ENCODE results near the gene PCDHGB6.
"Not testable (repeated sequence)": the region's sequence is repeated elsewhere in the genome, so short reads cannot be mapped to it uniquely, and the experiment has no call there.

The PCDHGB6 gene

DNA sequence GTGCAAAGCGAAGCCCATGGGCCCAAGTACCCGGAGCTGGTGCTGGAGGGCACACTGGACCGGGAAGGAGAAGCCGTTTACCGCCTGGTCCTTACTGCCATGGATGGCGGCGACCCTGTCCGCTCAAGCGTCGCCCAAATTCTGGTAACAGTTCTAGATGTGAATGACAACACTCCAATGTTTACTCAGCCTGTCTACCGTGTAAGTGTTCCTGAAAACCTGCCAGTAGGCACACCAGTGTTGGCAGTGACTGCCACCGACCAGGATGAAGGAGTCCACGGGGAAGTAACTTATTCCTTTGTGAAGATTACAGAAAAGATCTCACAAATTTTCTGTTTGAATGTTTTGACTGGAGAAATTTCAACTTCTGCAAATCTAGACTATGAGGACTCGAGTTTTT is 33.2 kb upstream of the PCDHGB6 start:
- TF ChIP-seq EZH2phosphoT487 (IDR thresholded peaks at IDR 0.05; ENCODE audit: borderline replicate concordance) = no peak
- TF ChIP-seq, protein P1, sequence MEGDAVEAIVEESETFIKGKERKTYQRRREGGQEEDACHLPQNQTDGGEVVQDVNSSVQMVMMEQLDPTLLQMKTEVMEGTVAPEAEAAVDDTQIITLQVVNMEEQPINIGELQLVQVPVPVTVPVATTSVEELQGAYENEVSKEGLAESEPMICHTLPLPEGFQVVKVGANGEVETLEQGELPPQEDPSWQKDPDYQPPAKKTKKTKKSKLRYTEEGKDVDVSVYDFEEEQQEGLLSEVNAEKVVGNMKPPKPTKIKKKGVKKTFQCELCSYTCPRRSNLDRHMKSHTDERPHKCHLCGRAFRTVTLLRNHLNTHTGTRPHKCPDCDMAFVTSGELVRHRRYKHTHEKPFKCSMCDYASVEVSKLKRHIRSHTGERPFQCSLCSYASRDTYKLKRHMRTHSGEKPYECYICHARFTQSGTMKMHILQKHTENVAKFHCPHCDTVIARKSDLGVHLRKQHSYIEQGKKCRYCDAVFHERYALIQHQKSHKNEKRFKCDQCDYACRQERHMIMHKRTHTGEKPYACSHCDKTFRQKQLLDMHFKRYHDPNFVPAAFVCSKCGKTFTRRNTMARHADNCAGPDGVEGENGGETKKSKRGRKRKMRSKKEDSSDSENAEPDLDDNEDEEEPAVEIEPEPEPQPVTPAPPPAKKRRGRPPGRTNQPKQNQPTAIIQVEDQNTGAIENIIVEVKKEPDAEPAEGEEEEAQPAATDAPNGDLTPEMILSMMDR (conservative IDR thresholded peaks at IDR 0.05; ENCODE audit: low read length) = no peak
- no peaks in the 10 kb centered on the region for H3K4me1 ChIP-seq (ENCODE audit: insufficient read depth, low read length, poor library complexity, severe bottlenecking)
- no peak overlapping the region for H3K4me3 ChIP-seq (ENCODE audit: low read length, poor library complexity, severe bottlenecking)
- H3K79me2 ChIP-seq (ENCODE audit: insufficient read depth, low read length) = no peaks in the 10 kb centered on the region
- no peaks in the 10 kb centered on the region for H3F3A ChIP-seq (ENCODE audit: low read depth)
- peaks cover 2% of the 10 kb centered on the region; the same call in 1 of the 2 replicates for H3K9me3 ChIP-seq (ENCODE audit: insufficient read depth, low read depth, low read length)
- H3K36me3 ChIP-seq (ENCODE audit: insufficient read depth, low read length) = no peaks in the 10 kb centered on the region
- no peaks in the 10 kb centered on the region for H4K20me1 ChIP-seq (ENCODE audit: insufficient read depth, low read length, poor library complexity, severe bottlenecking)
- no peak overlapping the region for H3K9ac ChIP-seq (ENCODE audit: low read depth, low read length, poor library complexity, severe bottlenecking)
- H2AFZ ChIP-seq (ENCODE audit: low read length) = no peak overlapping the region
- H3K9me2 ChIP-seq (replicated peaks; ENCODE audit: low read depth, low read length) = no peaks in the 10 kb centered on the region
- no peak overlapping the region for H3K4me2 ChIP-seq (ENCODE audit: low read depth, low read length, poor library complexity, severe bottlenecking)
- no peaks in the 10 kb centered on the region for H3K27me3 ChIP-seq (ENCODE audit: insufficient read depth, low read length, poor library complexity, severe bottlenecking)

DNA sequence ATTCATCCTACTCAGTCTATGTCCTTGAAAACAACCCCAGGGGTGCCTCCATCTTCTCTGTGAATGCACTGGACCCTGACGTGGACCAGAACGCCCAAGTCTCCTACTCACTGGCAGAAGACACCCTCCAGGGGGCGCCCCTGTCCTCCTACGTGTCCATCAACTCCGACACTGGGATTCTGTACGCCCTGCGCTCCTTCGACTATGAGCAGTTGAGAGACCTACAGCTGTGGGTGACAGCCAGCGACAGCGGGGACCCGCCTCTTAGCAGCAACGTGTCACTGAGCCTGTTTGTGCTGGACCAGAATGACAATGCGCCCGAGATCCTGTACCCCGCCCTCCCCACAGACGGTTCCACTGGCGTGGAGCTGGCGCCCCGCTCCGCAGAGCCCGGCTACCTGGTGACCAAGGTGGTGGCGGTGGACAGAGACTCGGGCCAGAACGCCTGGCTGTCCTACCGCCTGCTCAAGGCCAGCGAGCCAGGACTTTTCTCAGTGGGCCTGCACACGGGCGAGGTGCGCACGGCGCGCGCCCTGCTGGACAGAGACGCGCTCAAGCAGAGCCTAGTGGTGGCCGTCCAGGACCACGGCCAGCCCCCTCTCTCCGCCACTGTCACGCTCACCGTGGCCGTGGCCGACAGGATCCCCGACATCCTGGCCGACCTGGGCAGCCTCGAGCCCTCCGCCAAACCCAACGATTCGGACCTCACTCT is 32.2 kb upstream of the PCDHGB6 start:
- not testable (repeated sequence) for H4K20me1 ChIP-seq (ENCODE audit: insufficient read depth, low read length, poor library complexity, severe bottlenecking); H3K9me3 ChIP-seq (ENCODE audit: insufficient read depth, low read depth, low read length); H3K9me2 ChIP-seq (replicated peaks; ENCODE audit: low read depth, low read length); H3K27me3 ChIP-seq (ENCODE audit: insufficient read depth, low read length, poor library complexity, severe bottlenecking); H2AFZ ChIP-seq (ENCODE audit: low read length); H3F3A ChIP-seq (ENCODE audit: low read depth); H3K4me3 ChIP-seq (ENCODE audit: low read length, poor library complexity, severe bottlenecking); H3K9ac ChIP-seq (ENCODE audit: low read depth, low read length, poor library complexity, severe bottlenecking); H3K4me2 ChIP-seq (ENCODE audit: low read depth, low read length, poor library complexity, severe bottlenecking); H3K79me2 ChIP-seq (ENCODE audit: insufficient read depth, low read length); H3K36me3 ChIP-seq (ENCODE audit: insufficient read depth, low read length); H3K4me1 ChIP-seq (ENCODE audit: insufficient read depth, low read length, poor library complexity, severe bottlenecking)
- TF ChIP-seq, protein P1 (conservative IDR thresholded peaks at IDR 0.05; ENCODE audit: low read length) = 0 out of 2 replicates have a peak, but pooled peaks have one; percentile 18

DNA sequence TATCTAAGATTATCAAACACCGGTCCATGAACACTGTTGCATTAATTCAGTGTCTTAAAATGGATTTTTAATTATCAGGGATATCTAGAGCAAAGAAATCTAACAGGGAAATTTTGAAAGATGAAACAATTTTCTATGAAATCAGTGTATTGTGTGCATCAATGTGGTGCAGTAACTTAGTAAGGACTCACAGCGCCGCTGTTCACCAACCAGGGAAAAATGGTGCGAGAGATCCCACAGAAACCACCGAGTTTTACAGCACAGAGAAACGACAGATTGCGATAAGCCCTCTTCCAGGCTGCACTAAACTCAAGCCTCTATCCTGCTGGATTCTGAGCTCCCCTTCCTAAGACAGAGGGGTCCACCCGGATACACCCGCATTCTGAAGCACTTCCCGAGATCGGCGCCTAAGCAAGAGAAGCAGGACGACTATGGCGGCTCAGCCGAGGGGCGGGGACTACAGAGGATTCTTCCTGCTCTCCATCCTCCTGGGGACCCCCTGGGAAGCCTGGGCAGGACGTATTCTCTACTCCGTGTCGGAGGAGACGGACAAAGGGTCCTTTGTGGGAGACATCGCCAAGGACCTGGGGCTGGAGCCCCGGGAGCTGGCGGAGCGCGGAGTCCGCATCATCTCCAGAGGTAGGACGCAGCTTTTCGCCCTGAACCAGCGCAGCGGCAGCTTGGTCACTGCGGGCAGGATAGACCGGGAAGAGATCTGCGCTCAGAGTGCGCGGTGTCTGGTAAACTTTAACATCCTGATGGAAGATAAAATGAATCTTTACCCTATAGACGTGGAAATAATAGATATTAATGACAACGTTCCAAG is 25.1 kb upstream of the PCDHGB6 start, which contains the start of gene PCDHGA7:
Gene PCDHGA7 (plus strand): TSS at position 274 of the 826 bp plus-strand sequence. CDS start 158 bp downstream, at position 432.
- no peaks in the 10 kb centered on the region for H3K4me1 ChIP-seq (ENCODE audit: insufficient read depth, low read length, poor library complexity, severe bottlenecking)
- H3K27me3 ChIP-seq (ENCODE audit: insufficient read depth, low read length, poor library complexity, severe bottlenecking) = no peaks in the 10 kb centered on the region
- no peaks in the 10 kb centered on the region for H3K9me2 ChIP-seq (replicated peaks; ENCODE audit: low read depth, low read length)
- no peak within 1 kb of the TSS for H2AFZ ChIP-seq (ENCODE audit: low read length)
- H3K9me3 ChIP-seq (ENCODE audit: insufficient read depth, low read depth, low read length) = no peaks in the 10 kb centered on the region
- H4K20me1 ChIP-seq (ENCODE audit: insufficient read depth, low read length, poor library complexity, severe bottlenecking) = no peaks in the 10 kb centered on the region
- no peak within 1 kb of the TSS for H3K4me3 ChIP-seq (ENCODE audit: low read length, poor library complexity, severe bottlenecking)
- H3K4me2 ChIP-seq (ENCODE audit: low read depth, low read length, poor library complexity, severe bottlenecking) = no peak within 1 kb of the TSS
- H3F3A ChIP-seq (ENCODE audit: low read depth) = no peaks in the 10 kb centered on the region
- no peaks in the 10 kb centered on the region for H3K36me3 ChIP-seq (ENCODE audit: insufficient read depth, low read length)
- no peak for TF ChIP-seq EZH2phosphoT487 (IDR thresholded peaks at IDR 0.05; ENCODE audit: borderline replicate concordance)
- TF ChIP-seq, protein P1 (conservative IDR thresholded peaks at IDR 0.05; ENCODE audit: low read length) = no peak
- H3K79me2 ChIP-seq (ENCODE audit: insufficient read depth, low read length) = no peaks in the 10 kb centered on the region
- H3K9ac ChIP-seq (ENCODE audit: low read depth, low read length, poor library complexity, severe bottlenecking) = no peak within 1 kb of the TSS

Data from Loucy (cell line).